ENCODE results near the gene ADRA2B.

The ADRA2B gene

DNA sequence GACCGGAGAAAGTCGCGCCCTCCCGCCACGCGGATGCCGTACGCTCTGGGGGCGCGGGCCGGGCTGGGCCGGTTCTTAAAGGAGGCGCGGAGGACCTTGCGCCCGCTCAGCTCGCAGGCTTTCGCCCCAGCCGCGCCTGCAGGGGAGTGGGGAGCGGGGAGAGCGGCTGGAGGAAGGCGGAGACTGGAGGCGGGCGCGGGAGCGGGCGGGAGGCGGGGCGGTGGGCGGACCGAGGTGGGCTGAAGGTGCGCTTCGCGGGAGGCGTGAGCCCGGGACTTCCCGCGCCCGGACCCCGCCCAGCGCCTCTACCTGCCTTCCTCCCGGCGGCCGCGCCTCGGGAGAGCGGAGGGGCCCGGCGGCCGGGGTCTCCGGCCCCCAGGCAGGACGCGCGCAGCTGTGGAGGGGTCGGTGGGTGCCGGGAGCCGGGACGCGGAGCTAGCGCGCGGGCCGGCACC, at the start of gene ADRA2B:
TSS of gene ADRA2B (minus strand) at position 148 of the 455 bp plus-strand sequence. CDS start 422 bp downstream, outside the sequence.
- TF ChIP-seq, protein P1, sequence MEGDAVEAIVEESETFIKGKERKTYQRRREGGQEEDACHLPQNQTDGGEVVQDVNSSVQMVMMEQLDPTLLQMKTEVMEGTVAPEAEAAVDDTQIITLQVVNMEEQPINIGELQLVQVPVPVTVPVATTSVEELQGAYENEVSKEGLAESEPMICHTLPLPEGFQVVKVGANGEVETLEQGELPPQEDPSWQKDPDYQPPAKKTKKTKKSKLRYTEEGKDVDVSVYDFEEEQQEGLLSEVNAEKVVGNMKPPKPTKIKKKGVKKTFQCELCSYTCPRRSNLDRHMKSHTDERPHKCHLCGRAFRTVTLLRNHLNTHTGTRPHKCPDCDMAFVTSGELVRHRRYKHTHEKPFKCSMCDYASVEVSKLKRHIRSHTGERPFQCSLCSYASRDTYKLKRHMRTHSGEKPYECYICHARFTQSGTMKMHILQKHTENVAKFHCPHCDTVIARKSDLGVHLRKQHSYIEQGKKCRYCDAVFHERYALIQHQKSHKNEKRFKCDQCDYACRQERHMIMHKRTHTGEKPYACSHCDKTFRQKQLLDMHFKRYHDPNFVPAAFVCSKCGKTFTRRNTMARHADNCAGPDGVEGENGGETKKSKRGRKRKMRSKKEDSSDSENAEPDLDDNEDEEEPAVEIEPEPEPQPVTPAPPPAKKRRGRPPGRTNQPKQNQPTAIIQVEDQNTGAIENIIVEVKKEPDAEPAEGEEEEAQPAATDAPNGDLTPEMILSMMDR (IDR thresholded peaks at IDR 0.05) = no peak
- Histone ChIP-seq H3K36me3 (ENCODE audit: control insufficient read depth, insufficient read depth, low read length) (no peaks in the 10 kb centered on the region), H3K9me3 (ENCODE audit: control insufficient read depth, low read length) (no peaks in the 10 kb centered on the region), H3K4me3 (ENCODE audit: low read depth, low read length) (peak within 1 kb of the TSS; percentile 47), H3K27ac (no peak within 1 kb of the TSS), H3K4me2 (ENCODE audit: low read length) (peak within 1 kb of the TSS; percentile 72), H2AFZ (peak within 1 kb of the TSS; percentile 91), H3K27me3 (ENCODE audit: control insufficient read depth, insufficient read depth, low read length) (no peaks in the 10 kb centered on the region), H3K79me2 (no peaks in the 10 kb centered on the region), H3K4me1 (peaks cover 2% of the 10 kb centered on the region), H3K9ac (no peak within 1 kb of the TSS)

DNA sequence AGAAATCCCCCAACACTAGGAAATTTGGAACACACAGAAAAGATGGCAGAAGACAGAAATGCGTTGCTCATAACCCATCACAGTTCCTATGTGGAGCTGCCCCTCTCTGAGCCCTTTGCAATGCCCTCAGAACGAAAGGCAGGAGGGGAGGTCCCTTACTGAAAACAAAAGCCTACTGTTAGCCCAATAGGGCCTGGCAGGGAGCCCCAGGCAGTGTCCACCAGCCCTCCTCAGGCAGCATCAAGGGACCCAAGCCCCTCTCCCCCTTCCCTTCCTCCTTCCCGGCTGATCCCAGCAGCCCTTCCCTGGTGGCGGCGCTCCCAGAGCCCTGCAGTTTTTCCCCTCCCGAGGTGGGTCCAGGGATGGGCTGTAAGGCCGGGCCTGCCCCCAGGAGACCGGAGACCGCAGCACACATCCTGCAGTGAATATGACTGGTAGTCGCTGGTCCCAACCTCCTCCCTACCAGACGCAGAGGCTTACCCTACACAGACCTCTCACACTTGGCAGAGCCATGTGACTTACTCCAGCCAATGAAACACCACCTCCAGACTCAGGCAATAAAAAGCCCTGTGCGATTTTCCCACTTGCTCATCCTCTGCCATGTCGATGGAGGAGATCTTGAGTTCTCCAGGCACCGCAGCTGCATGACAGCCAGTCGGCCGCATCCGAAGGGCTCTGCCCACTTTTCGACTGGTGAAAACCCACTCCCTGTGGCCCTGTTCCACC, 48.3 kb upstream of the ADRA2B start:
- H3K27ac ChIP-seq = no peak overlapping the region
- no peak overlapping the region for H3K9ac ChIP-seq

DNA sequence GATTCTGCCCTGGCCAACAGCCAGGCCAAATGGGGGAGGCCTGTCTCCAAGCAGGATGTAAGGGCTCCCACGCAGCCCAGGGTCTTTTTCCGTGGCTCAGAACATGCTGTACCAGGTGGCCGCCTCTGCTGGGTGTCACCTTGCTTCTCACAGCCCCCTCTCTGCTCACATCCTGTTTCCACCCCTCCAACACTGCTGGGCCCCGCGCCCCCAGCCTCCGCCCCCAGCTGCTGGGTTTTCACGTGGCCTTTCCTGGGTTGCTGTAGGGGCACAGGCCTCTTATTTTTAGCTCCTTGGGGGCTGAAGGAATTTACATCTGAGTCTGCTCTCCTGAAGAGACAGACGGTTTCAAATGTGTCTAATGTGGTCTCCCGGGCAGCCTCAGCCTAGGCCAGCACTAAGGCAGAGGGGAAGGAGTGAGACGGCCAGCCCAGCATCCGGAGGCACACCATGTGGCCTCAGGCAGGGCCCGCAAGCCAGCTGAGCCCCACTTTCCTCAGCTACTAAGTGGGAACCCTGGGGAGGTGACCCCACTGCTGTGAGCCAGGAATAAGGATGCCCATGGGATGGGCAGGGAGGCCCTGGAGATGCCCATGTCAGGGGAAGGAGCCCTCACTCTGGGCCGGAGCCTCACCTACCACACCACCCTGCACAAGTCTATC, 47.5 kb upstream of the ADRA2B start:
- no peak overlapping the region for H3K4me3 ChIP-seq (ENCODE audit: low read depth, low read length)
- H3K27me3 ChIP-seq (ENCODE audit: control insufficient read depth, insufficient read depth, low read length) = no peaks in the 10 kb centered on the region
- H3K9me3 ChIP-seq (ENCODE audit: control insufficient read depth, low read length) = no peaks in the 10 kb centered on the region
- no peak overlapping the region for H3K27ac ChIP-seq
- no peak overlapping the region for H2AFZ ChIP-seq
- H3K4me2 ChIP-seq (ENCODE audit: low read length) = no peak overlapping the region
- TF ChIP-seq, protein P1 (IDR thresholded peaks at IDR 0.05) = no peak
- no peak overlapping the region for H3K9ac ChIP-seq
- no peaks in the 10 kb centered on the region for H3K79me2 ChIP-seq
- H3K4me1 ChIP-seq = no peaks in the 10 kb centered on the region
- no peaks in the 10 kb centered on the region for H3K36me3 ChIP-seq (ENCODE audit: control insufficient read depth, insufficient read depth, low read length)

More for the DNA sequence above, 48.3 kb upstream of the ADRA2B start:
- Histone ChIP-seq H3K27me3 (ENCODE audit: control insufficient read depth, insufficient read depth, low read length) (no peaks in the 10 kb centered on the region), H3K4me3 (ENCODE audit: low read depth, low read length) (no peak overlapping the region), H3K4me2 (ENCODE audit: low read length) (no peak overlapping the region), H3K79me2 (no peaks in the 10 kb centered on the region), H3K36me3 (ENCODE audit: control insufficient read depth, insufficient read depth, low read length) (no peaks in the 10 kb centered on the region), H3K9me3 (ENCODE audit: control insufficient read depth, low read length) (no peaks in the 10 kb centered on the region), H3K4me1 (no peaks in the 10 kb centered on the region), H2AFZ (no peak overlapping the region)
- TF ChIP-seq, protein P1 (IDR thresholded peaks at IDR 0.05) = no peak

DNA sequence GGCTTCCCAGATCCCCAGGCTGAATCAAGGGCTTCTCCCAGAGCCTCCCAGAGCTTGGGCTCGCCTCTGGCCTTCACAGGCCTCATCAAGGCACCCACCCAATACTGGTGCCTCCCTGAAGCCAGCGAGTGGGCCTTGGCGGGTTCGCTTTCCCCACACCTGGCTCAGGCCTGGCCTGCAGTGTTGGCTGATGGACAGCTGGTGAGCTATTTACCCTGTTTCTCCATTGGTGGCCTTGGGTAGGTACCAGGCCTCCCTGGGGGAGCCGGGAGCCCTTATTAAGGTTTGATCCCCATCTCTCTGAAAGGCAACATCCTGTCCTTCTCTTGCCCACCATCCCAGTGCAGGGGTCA, 47.0 kb upstream of the ADRA2B start:
- Histone ChIP-seq H3K9ac (no peak overlapping the region), H3K27ac (no peak overlapping the region), H3K79me2 (no peaks in the 10 kb centered on the region), H2AFZ (no peak overlapping the region), H3K4me1 (no peaks in the 10 kb centered on the region), H3K36me3 (ENCODE audit: control insufficient read depth, insufficient read depth, low read length) (no peaks in the 10 kb centered on the region), H3K4me2 (ENCODE audit: low read length) (no peak overlapping the region), H3K27me3 (ENCODE audit: control insufficient read depth, insufficient read depth, low read length) (no peaks in the 10 kb centered on the region), H3K9me3 (ENCODE audit: control insufficient read depth, low read length) (no peaks in the 10 kb centered on the region), H3K4me3 (ENCODE audit: low read depth, low read length) (no peak overlapping the region)
- TF ChIP-seq, protein P1 (IDR thresholded peaks at IDR 0.05) = no peak
